ENCODE measurements around the gene FRMD8.
A peak's percentile ranks its signal among the peaks of the same experiment; 100 is the strongest.

FRMD8 gene

GRCh38 chr11:65425105-65425970 is 38.9 kb downstream of the FRMD8 start:
- peak; percentile 77 for DNase-seq (ENCODE audit: low read depth)

GRCh38 chr11:65425971-65426838 is 39.8 kb downstream of the FRMD8 start:
- peak; percentile 90 for DNase-seq (ENCODE audit: low read depth)

GRCh38 chr11:65426839-65427690 is 40.6 kb downstream of the FRMD8 start:
- DNase-seq (ENCODE audit: low read depth): peak; percentile 67

- peak; percentile 76 for DNase-seq (ENCODE audit: low read depth)
Observed at GRCh38 chr11:65427691-65428577, 41.5 kb downstream of the FRMD8 start.

- DNase-seq (ENCODE audit: low read depth): no peak
Observed at GRCh38 chr11:65428578-65429067, 42.2 kb downstream of the FRMD8 start.

- peak; percentile 77 for DNase-seq (ENCODE audit: low read depth)
Observed at GRCh38 chr11:65429068-65429681, 42.7 kb downstream of the FRMD8 start.

GRCh38 chr11:65429724-65430405 is 43.4 kb downstream of the FRMD8 start:
- DNase-seq (ENCODE audit: low read depth): peak; percentile 84

GRCh38 chr11:65430406-65431217 is 44.2 kb downstream of the FRMD8 start:
- peak; percentile 70 for DNase-seq (ENCODE audit: low read depth)

- DNase-seq (ENCODE audit: low read depth): peak; percentile 58
Observed at GRCh38 chr11:65431451-65432099, 45.1 kb downstream of the FRMD8 start.

GRCh38 chr11:65432100-65432650 is 45.7 kb downstream of the FRMD8 start:
- DNase-seq (ENCODE audit: low read depth): peak; percentile 34

GRCh38 chr11:65432686-65433582 is 46.5 kb downstream of the FRMD8 start:
- peak; percentile 54 for DNase-seq (ENCODE audit: low read depth)

GRCh38 chr11:65433657-65434056 is 47.2 kb downstream of the FRMD8 start:
- DNase-seq (ENCODE audit: low read depth): peak; percentile 21

GRCh38 chr11:65434057-65434666 is 47.7 kb downstream of the FRMD8 start:
- peak; percentile 50 for DNase-seq (ENCODE audit: low read depth)

- DNase-seq (ENCODE audit: low read depth): peak; percentile 42
Observed at GRCh38 chr11:65434667-65435410, 48.4 kb downstream of the FRMD8 start.

GRCh38 chr11:65435411-65435931 is 49.0 kb downstream of the FRMD8 start:
- DNase-seq (ENCODE audit: low read depth): peak; percentile 48

Data from amniotic epithelial cell (primary cell).